Measurements from ENCODE around the gene DHRSX. TPM values are rescaled to one million over a fixed set of nuclear protein-coding genes. Genes with fewer than 3 reads are reported as not detected.

Gene DHRSX
- total and polyA plus RNA-seq, 9 of the 15 experiments (the other 6 are each of a cell fraction or from before 2014, with no cell fraction given), result 0.59 to 11.0 (median 6.2) TPM

DNA sequence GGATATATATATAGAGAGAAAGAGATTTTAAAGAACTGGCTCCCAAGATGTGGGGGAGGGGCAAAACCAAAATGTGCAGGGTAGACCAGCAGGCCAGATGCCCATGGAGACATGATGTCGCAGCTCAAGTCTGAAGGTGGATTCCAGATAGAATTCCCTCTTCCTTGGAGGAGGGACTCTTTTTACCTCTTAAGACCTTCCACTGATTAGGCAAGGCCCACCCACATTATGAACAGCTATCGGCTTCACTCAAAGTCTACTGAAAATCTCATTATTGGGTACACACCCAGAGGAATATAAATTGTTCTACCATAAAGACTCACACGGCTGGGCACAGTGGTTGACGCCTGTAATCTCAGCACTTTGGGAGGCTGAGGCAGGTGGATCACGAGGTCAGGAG, 59.3 kb downstream of the DHRSX start (continued):
- TF ChIP-seq ZFPM2 (CRISPR knock-in tag; IDR thresholded peaks at IDR 0.05), result no peak

DNA sequence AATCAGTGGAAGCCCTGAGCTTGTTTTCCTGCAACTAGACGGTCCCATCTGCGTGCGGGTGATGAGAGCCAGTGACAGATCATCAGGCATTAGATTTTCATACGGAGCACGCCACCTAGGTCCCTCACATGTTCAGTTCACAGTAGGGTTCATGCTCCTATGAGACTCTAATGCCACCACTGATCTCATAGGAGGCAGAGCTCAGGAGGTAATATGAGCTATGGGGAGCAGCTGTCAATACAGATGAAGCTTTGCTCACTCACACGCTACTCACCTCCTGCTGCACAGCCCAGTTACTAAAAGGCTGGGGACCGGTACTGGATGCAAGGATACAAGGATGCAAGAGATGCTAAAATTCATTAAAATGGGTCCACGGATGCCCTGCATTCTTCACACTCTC, 61.2 kb downstream of the DHRSX start:
- WGBS (ENCODE audit: insufficient coverage, low coverage, missing lambda C conversion rate), result 80% methylated on average over 5 of the region's 8 CpGs
- no peaks in the 10 kb centered on the region for H4K20me1 ChIP-seq (replicated peaks; ENCODE audit: control insufficient read depth, insufficient read depth, low read length)
- FAIRE-seq (no peak), DNase-seq (ENCODE audit: extremely low read depth in 1 of 4, low spot score in 3 of 4) (no peak), ATAC-seq (no peak)
- no peak overlapping the region for H3K9ac ChIP-seq (ENCODE audit: insufficient read depth in 1 of 2, low read depth in 2 of 2, low read length in 2 of 2)
- in situ Hi-C loops (cut with MboI), result no loop called here
- H3K36me3 ChIP-seq (ENCODE audit: control insufficient read depth, insufficient read depth, low read length), result no peaks in the 10 kb centered on the region
- CTCF ChIA-PET (ENCODE audit: low intra/inter-chr PET ratio), result no interaction called here
- H2AFZ ChIP-seq (ENCODE audit: low read depth, low read length), result no peak overlapping the region
- no peak overlapping the region for H3K27ac ChIP-seq (ENCODE audit: extremely low read depth, low read depth, low read length)
- H3K4me3 ChIP-seq, result no peak overlapping the region
- no peaks in the 10 kb centered on the region for H3K79me2 ChIP-seq (ENCODE audit: control insufficient read depth, insufficient read depth, low read length)
- POLR2A ChIA-PET, result no interaction called here
- no peaks in the 10 kb centered on the region for H3K27me3 ChIP-seq (ENCODE audit: control insufficient read depth in 2 of 2, insufficient read depth in 2 of 2, low read length in 2 of 2)
- H3K4me2 ChIP-seq (ENCODE audit: insufficient read depth, low read length), result no peak overlapping the region
- no peak for TF ChIP-seq TARDBP (IDR thresholded peaks at IDR 0.05)
- TF ChIP-seq FUS (optimal IDR thresholded peaks at IDR 0.05; ENCODE audit: low read depth, low read length), result no peak
- TF ChIP-seq, protein P1, sequence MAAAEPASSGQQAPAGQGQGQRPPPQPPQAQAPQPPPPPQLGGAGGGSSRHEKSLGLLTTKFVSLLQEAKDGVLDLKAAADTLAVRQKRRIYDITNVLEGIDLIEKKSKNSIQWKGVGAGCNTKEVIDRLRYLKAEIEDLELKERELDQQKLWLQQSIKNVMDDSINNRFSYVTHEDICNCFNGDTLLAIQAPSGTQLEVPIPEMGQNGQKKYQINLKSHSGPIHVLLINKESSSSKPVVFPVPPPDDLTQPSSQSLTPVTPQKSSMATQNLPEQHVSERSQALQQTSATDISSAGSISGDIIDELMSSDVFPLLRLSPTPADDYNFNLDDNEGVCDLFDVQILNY (CRISPR knock-in tag; IDR thresholded peaks at IDR 0.05), result no peak
- no peak for TF ChIP-seq CBFB (CRISPR knock-in tag; IDR thresholded peaks at IDR 0.05)
- TF ChIP-seq NCOA4 (IDR thresholded peaks at IDR 0.05; ENCODE audit: partially characterized antibody), result no peak
- no peak for TF ChIP-seq ZC3H8 (IDR thresholded peaks at IDR 0.05)
- TF ChIP-seq IFI16 (CRISPR knock-in tag; IDR thresholded peaks at IDR 0.05), result no peak
- intact Hi-C loops (cut with micrococcal nuclease), result no loop called here
- H3K4me1 ChIP-seq (replicated peaks in 1 of 2; ENCODE audit: control insufficient read depth in 2 of 2, insufficient read depth in 2 of 2, low read length in 2 of 2), result peaks cover 0 to 4% of the 10 kb centered on the region in 2 experiments; a peak in 2 of 5 replicates
- H3K9me3 ChIP-seq (replicated peaks; ENCODE audit: control insufficient read depth, insufficient read depth, low read depth, low read length), result 0 out of 2 replicates have a peak, but pooled peaks cover 2% of the 10 kb centered on the region
- H3K9me1 ChIP-seq (ENCODE audit: control insufficient read depth, insufficient read depth, low read length), result no peaks in the 10 kb centered on the region
- BruUV-seq (replicated peaks), result no TSS peak
